ENCODE measurements around the gene HOXA13.
A peak's percentile ranks its signal among the peaks of the same experiment; 100 is the strongest.

HOXA13 gene

DNA sequence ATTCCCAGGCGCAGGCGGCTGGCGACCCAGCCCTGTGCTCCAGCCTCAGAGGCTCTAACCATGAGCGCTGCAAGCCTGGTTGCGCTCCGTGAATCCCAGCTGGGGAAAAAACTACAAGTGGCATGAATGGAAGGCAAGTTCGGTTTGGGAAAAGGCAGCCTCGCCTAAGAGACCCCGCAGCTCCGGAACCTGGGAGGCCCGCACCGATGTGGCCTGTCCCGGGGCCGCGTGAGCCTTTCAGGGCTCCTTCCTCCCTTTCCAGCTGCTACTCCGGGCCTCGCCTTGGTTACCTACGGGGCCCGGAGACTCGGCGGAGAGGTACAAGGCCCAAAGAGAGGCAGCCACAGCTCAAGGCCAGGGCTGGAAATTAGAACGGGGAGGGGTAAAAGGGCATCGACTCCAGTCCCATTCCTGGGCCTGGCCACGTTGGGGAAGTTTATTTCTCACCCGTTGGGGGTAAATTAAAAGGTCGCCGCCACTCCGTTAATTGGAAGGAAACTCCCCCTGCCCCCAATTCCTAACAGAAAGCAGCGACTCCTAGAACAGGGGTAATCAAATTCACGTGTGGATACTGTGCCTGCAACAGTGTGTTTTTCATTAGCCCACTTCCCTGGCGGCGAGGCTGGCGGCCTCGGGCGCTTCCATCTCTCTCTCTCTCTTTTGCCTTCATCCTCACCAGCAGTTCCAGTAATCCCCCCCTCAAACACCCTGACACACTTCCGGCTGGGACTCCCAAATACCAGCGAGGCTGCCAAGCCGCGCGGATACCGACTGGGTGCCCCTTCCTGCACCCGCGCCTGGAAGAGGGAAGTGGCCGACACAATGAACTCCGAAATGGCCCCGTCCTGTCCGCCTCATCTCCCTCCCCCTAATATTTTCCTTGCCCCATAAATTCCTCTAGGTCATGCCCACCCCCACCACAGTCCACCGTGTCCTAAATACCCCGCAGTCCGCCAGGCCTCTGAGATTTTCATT is 33.1 kb downstream of the HOXA13 start (continued):
- TF ChIP-seq ZBTB10 (tag by site-specific recombination; IDR thresholded peaks at IDR 0.05) (0 out of 2 replicates have a peak, but pooled peaks have one; percentile 19), ZNF214 (tag by site-specific recombination; IDR thresholded peaks at IDR 0.05; ENCODE audit: borderline replicate concordance) (no peak), ZNF362 (tag by site-specific recombination; IDR thresholded peaks at IDR 0.05) (no peak)

GRCh38 chr7:27165996-27166530 is 33.8 kb downstream of the HOXA13 start:
- Histone ChIP-seq H3K9me3 (ENCODE audit: control insufficient read depth, insufficient read depth, low read depth, low read length) (no peaks in the 10 kb centered on the region), H3K4me1 (ENCODE audit: control insufficient read depth, insufficient read depth, low read length) (peaks cover 7% of the 10 kb centered on the region), H3K4me3 (ENCODE audit: low read depth, low read length) (peak overlapping the region; percentile 76), H3K36me3 (ENCODE audit: control insufficient read depth in 2 of 2, insufficient read depth in 1 of 2, low read length in 2 of 2) (peaks cover 23 to 42% of the 10 kb centered on the region in 2 experiments), H3K27ac (ENCODE audit: extremely low read depth, low read depth, low read length) (peak overlapping the region; percentile 100)
- ChIA-PET POLR2A (interaction anchor here (0.6 to 2.5 kb wide), 12 partner anchors 9 to 1304 kb away, joined by 3 to 21 read pairs (median 5); partner anchors contain the start of genes HOXA11 and HOXA5), CTCF (interaction anchor here (0.6 to 1.4 kb wide), 2 partner anchors 12 to 28 kb away, joined by 3 read pairs; no protein-coding TSS in a partner anchor)
- no peak for TF ChIP-seq ZSCAN23 (tag by site-specific recombination; IDR thresholded peaks at IDR 0.05)
- no peak for TF ChIP-seq ZNF404 (tag by site-specific recombination; IDR thresholded peaks at IDR 0.05)
- no peak for TF ChIP-seq ZNF19 (tag by site-specific recombination; IDR thresholded peaks at IDR 0.05; ENCODE audit: low read depth)
- TF ChIP-seq ZBTB10 (tag by site-specific recombination; IDR thresholded peaks at IDR 0.05), result peak; percentile 17; the same call in 1 of the 2 replicates
- TF ChIP-seq, protein P1, sequence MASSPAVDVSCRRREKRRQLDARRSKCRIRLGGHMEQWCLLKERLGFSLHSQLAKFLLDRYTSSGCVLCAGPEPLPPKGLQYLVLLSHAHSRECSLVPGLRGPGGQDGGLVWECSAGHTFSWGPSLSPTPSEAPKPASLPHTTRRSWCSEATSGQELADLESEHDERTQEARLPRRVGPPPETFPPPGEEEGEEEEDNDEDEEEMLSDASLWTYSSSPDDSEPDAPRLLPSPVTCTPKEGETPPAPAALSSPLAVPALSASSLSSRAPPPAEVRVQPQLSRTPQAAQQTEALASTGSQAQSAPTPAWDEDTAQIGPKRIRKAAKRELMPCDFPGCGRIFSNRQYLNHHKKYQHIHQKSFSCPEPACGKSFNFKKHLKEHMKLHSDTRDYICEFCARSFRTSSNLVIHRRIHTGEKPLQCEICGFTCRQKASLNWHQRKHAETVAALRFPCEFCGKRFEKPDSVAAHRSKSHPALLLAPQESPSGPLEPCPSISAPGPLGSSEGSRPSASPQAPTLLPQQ (tag by site-specific recombination; IDR thresholded peaks at IDR 0.05), result no peak
- no peak for TF ChIP-seq ZNF223 (tag by site-specific recombination; IDR thresholded peaks at IDR 0.05)
- no peak for TF ChIP-seq ZNF843 (tag by site-specific recombination; IDR thresholded peaks at IDR 0.05)
- no peak for TF ChIP-seq ZNF157 (tag by site-specific recombination; IDR thresholded peaks at IDR 0.05)
- TF ChIP-seq ZNF513 (tag by site-specific recombination; IDR thresholded peaks at IDR 0.05), result no peak
- TF ChIP-seq OSR2 (tag by site-specific recombination; IDR thresholded peaks at IDR 0.05), result peak; percentile 99
- TF ChIP-seq SETDB1 (IDR thresholded peaks at IDR 0.05; ENCODE audit: insufficient read length, low read length), result no peak
- no peak for TF ChIP-seq KLF10 (tag by site-specific recombination; IDR thresholded peaks at IDR 0.05)
- no peak for TF ChIP-seq TRIM28 (IDR thresholded peaks at IDR 0.05; ENCODE audit: borderline replicate concordance, low read length)
- no peak for TF ChIP-seq HOXD13 (CRISPR knock-in tag; IDR thresholded peaks at IDR 0.05; ENCODE audit: borderline replicate concordance)
- TF ChIP-seq ZBTB20 (tag by site-specific recombination; IDR thresholded peaks at IDR 0.05), result no peak
- TF ChIP-seq, protein P2, sequence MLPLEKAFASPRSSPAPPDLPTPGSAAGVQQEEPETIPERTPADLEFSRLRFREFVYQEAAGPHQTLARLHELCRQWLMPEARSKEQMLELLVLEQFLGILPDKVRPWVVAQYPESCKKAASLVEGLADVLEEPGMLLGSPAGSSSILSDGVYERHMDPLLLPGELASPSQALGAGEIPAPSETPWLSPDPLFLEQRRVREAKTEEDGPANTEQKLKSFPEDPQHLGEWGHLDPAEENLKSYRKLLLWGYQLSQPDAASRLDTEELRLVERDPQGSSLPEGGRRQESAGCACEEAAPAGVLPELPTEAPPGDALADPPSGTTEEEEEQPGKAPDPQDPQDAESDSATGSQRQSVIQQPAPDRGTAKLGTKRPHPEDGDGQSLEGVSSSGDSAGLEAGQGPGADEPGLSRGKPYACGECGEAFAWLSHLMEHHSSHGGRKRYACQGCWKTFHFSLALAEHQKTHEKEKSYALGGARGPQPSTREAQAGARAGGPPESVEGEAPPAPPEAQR (tag by site-specific recombination; IDR thresholded peaks at IDR 0.05), result no peak
- TF ChIP-seq ZNF274 (IDR thresholded peaks at IDR 0.05; ENCODE audit: low read length), result no peak
- no peak for TF ChIP-seq ZNF274 (tag by site-specific recombination; IDR thresholded peaks at IDR 0.05; ENCODE audit: borderline replicate concordance)
- TF ChIP-seq, protein P3, sequence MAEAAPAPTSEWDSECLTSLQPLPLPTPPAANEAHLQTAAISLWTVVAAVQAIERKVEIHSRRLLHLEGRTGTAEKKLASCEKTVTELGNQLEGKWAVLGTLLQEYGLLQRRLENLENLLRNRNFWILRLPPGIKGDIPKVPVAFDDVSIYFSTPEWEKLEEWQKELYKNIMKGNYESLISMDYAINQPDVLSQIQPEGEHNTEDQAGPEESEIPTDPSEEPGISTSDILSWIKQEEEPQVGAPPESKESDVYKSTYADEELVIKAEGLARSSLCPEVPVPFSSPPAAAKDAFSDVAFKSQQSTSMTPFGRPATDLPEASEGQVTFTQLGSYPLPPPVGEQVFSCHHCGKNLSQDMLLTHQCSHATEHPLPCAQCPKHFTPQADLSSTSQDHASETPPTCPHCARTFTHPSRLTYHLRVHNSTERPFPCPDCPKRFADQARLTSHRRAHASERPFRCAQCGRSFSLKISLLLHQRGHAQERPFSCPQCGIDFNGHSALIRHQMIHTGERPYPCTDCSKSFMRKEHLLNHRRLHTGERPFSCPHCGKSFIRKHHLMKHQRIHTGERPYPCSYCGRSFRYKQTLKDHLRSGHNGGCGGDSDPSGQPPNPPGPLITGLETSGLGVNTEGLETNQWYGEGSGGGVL (tag by site-specific recombination; IDR thresholded peaks at IDR 0.05), result no peak
